ENCODE data around the gene NEIL1.
"Not testable (repeated sequence)": the region's sequence is repeated elsewhere in the genome, so short reads cannot be mapped to it uniquely, and the experiment has no call there.

NEIL1 gene

GRCh38 chr15:75383986-75384385, 37.1 kb downstream of the NEIL1 start:
- not testable (repeated sequence) for DNase-seq

DNA sequence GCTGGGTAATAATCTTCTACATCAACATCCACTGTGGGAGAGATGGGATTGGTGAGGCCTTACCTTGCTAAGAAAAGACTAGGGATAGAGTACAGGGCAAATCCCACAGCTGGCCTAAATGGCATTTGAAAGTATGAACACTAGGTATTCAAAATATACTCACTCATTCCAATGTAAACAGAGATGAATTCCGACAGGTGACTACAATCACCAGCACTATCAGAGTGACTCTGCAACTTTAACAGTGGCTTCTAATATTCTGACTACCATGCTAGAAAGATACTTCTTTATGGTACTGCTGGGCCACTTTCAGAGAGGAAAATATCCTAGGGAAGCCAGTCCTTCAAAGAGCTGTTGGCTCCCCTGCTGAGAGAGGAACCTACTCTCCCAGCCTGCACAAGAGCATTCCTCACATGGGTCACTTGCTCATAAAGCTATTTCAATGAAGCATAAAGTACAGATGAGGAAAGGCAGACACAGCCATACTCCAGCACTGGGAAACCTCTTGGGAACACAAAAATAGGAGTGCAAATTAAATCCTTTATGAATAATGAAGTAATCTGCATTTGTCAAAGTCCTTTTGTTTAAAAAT, 43.0 kb downstream of the NEIL1 start:
- DNase-seq: no peak

GRCh38 chr15:75397494-75397893, 50.7 kb downstream of the NEIL1 start:
- no peak for DNase-seq

DNA sequence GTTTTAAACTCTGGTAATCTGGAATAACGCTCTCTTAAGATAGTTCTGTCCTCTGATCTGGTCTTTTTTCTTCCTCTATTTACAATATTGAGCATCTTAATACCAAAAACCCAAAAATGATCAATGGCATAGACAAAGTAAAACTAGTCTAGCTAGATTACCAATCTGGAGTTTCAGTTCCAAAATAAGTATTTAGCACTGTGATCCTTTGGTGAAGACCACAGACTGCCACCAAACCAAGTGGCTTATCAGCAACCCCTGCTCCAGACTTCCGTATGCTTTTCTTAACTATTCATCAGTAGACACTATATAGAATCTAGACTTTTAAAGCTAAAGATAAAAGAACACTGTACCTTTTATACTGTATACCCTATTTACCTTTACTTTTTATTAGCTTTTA, 57.1 kb downstream of the NEIL1 start:
- DNase-seq: no peak

Measured in NCI-H2107 (cell line).